ENCODE measurements around the gene ZNF692. TPM values are rescaled to one million over a fixed set of nuclear protein-coding genes. Genes with fewer than 3 reads are reported as not detected.

The ZNF692 gene
- total RNA-seq, 2 experiments from 2014 or later, result 52.7 to 66.8 TPM

DNA sequence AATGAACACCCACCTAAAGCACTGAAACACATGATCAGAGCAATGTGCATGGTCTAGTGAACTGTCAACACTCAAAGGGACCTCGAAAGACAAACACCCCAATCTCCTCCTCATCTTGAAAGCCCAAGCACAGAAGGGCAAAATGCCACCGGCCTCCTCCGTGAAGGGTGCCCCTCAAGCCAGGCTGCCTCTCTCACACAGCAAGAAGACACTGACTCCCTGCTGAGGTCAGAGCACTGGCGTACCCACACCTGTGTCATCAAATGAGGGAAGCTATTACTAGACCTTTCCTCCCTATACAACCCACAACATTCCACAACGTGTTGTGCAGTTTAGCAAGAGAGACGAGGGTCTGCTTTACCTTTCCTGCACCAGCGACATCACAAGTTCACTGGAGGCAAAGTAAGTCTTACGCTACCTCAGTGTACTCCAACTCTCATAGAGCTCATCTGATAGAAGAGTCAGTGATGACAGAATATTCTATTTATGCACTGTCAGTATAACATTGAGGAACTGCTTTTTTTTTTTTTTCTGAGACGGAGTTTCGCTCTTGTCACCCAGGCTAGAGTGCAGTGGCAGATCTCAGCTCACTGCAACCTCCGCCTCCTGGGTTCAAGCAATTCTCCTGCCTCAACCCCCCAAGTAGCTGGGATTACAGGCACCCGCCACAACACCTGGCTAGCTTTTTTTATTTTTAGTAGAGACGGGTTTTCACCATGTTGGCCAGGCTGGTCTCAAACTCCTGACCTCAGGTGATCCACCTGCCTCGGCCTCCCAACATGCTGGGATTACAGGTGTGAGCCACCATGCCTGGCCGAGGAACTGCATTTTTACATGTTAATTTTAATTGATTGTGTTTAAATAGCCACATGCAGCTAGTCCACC, 36.5 kb downstream of the ZNF692 start:
- Mint-ChIP-seq H3K9me3 (ENCODE audit: insufficient read depth) (no peaks in the 10 kb centered on the region), H3K27me3 (ENCODE audit: low read depth) (no peaks in the 10 kb centered on the region), H3K36me3 (ENCODE audit: low read depth) (peaks cover 45% of the 10 kb centered on the region), H3K4me3 (no peak overlapping the region), H3K4me1 (ENCODE audit: low read depth) (peaks cover 60% of the 10 kb centered on the region), H3K27ac (no peak overlapping the region)
- ATAC-seq, result no peak
- DNase-seq, result no peak
- ChIA-PET CTCF (interaction anchor here (1.2 to 1.6 kb wide), 2 partner anchors 16 to 36 kb away, joined by 3 to 5 read pairs; partner anchors contain the start of gene ZNF692), POLR2A (interaction anchor here (1.2 kb wide), 1 partner anchor 18 kb away, joined by 3 read pairs; no protein-coding TSS in a partner anchor)

DNA sequence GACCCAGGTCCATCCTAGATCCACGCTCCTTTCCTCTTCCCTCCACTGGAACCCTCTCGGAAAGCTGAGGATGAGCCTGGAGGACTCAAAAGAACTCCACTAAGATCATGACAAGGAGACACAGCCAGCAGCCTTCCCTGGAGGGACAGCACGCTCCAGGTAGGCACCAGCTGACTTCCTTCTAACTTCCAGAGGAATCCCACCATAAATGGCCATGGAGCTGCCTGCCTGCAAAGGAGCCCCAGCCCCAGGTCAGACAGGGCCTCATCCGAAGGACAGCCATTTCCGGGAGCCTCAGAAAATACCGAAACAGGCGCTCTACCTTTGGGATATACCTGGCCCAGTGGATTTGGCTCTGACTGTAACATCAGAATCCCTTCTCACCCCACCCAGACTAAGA, 37.2 kb downstream of the ZNF692 start:
- DNase-seq (no peak), ATAC-seq (no peak)
- ChIA-PET CTCF (interaction anchor here (1.6 kb wide), 1 partner anchor 37 kb away, joined by 5 read pairs; the partner anchor contains the start of gene ZNF692), POLR2A (interaction anchor here (1.2 kb wide), 1 partner anchor 17 kb away, joined by 3 read pairs; no protein-coding TSS in a partner anchor)
- Mint-ChIP-seq H3K27me3 (ENCODE audit: low read depth) (no peaks in the 10 kb centered on the region), H3K27ac (no peak overlapping the region), H3K4me1 (ENCODE audit: low read depth) (peaks cover 62% of the 10 kb centered on the region), H3K4me3 (no peak overlapping the region), H3K9me3 (ENCODE audit: insufficient read depth) (no peaks in the 10 kb centered on the region), H3K36me3 (ENCODE audit: low read depth) (peaks cover 49% of the 10 kb centered on the region)

DNA sequence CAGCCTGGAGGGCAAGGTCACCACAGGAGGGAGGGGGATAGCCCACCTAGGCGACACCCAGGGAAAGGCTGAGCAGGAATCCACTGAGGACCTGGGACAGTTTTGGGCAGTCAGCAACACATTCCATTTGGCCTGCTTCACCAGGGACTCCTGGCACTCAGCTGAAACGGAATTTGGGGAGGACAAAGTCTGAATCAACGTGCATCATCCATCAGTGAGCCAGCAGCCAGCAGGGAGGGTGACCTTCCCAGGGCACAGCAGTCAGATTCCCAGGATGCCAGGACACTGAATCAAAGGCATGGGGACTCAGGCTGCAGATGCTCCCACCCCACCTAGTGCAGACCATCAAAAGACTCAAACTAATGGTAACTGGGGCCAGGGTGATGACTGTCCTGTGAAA, 37.8 kb downstream of the ZNF692 start:
- ATAC-seq, result no peak
- Mint-ChIP-seq H3K9me3 (ENCODE audit: insufficient read depth) (no peaks in the 10 kb centered on the region), H3K4me3 (no peak overlapping the region), H3K27me3 (ENCODE audit: low read depth) (no peaks in the 10 kb centered on the region), H3K27ac (peak overlapping the region; percentile 43), H3K36me3 (ENCODE audit: low read depth) (peaks cover 54% of the 10 kb centered on the region), H3K4me1 (ENCODE audit: low read depth) (peaks cover 66% of the 10 kb centered on the region)
- ChIA-PET POLR2A (interaction anchor here (1.2 kb wide), 1 partner anchor 17 kb away, joined by 3 read pairs; no protein-coding TSS in a partner anchor), CTCF (interaction anchor here (1.3 to 1.6 kb wide), 2 partner anchors 21 to 37 kb away, joined by 3 to 5 read pairs; partner anchors contain the start of gene ZNF692)
- no peak for DNase-seq

DNA sequence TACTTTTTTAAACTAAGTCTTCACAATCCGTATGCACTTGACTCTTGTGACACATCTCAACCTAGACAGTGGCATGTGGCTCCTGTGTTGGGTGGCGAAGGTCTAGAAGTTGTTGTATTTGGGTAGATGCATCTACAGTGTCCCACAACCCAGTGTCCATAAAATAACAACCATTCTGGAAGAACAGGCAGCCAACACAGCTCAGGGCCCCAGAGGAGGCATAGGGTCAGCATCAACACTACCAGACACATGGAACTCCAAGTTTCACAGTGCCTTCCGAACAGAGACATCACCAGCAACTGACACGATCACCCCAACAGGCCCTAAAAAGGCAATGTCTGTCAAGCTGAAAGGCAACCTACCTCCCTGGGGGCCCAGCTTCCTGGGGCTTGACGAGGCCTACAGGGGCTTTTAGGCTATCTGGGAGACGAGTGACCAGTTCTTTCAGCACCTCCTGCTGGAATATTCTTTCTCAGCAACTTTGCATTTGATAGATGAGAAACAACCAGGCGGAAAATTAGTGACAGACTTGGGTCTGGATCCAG, 38.8 kb downstream of the ZNF692 start:
- Mint-ChIP-seq H3K4me3 (no peak overlapping the region), H3K9me3 (ENCODE audit: insufficient read depth) (no peaks in the 10 kb centered on the region), H3K27me3 (ENCODE audit: low read depth) (no peaks in the 10 kb centered on the region), H3K36me3 (ENCODE audit: low read depth) (peaks cover 62% of the 10 kb centered on the region), H3K4me1 (ENCODE audit: low read depth) (peaks cover 71% of the 10 kb centered on the region), H3K27ac (peak overlapping the region; percentile 39)
- ATAC-seq, result no peak
- no peak for DNase-seq
- ChIA-PET POLR2A (interaction anchor here (0.7 kb wide), 1 partner anchor 28 kb away, joined by 4 read pairs; no protein-coding TSS in a partner anchor), CTCF (interaction anchor here (1.3 kb wide), 1 partner anchor 22 kb away, joined by 3 read pairs; no protein-coding TSS in a partner anchor)

DNA sequence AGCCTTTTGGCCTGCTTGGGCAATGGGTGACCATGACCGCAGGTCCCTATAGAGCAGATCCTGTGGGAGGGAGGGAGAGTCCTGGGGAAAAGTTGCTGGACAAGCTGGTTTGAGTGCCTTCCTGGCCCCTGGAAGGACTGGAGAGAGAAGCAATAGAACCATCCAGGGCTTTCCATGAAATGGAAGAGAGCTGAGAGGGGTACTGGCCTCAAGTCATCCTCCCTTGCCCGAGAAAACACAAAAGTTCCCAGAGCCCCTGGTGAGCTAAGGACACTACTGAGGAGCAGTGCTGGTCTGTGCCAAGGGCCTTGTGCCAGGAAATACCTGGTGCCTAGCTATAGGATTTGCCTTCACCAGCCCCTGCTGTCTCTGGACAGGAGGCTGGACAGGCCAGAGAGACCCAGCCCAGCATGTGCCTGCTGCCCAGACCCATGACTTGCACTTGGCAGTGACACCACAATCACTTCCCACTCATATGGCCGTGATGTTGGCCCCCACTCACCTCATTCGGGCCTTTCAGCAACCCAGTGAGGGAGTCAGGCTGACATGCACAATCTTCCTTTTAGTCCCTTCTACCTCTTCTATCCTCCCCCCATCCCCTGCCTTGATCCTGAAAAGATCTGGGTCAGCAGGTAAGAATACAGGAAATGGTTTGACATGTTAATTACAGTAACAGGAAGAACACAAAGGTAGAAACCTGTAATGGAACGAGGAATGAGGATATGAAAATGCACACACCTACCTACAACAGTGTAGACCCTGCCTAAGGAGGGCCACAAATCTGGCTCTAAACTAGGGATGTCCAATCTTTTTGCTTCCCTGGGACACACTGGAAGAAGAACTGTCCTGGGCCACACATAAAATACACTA, 40.1 kb downstream of the ZNF692 start:
- no peaks in the 10 kb centered on the region for H3K9me3 Mint-ChIP-seq (ENCODE audit: insufficient read depth)
- DNase-seq (no peak), ATAC-seq (no peak)
- no peak overlapping the region for H3K4me3 Mint-ChIP-seq
- POLR2A ChIA-PET, result interaction anchor here (0.7 kb wide), 1 partner anchor 27 kb away, joined by 4 read pairs; no protein-coding TSS in a partner anchor
- CTCF ChIA-PET, result no interaction called here
- H3K27ac Mint-ChIP-seq, result peak overlapping the region; percentile 81
- H3K36me3 Mint-ChIP-seq (ENCODE audit: low read depth), result peaks cover 62% of the 10 kb centered on the region
- H3K4me1 Mint-ChIP-seq (ENCODE audit: low read depth), result peaks cover 57% of the 10 kb centered on the region
- H3K27me3 Mint-ChIP-seq (ENCODE audit: low read depth), result no peaks in the 10 kb centered on the region

DNA sequence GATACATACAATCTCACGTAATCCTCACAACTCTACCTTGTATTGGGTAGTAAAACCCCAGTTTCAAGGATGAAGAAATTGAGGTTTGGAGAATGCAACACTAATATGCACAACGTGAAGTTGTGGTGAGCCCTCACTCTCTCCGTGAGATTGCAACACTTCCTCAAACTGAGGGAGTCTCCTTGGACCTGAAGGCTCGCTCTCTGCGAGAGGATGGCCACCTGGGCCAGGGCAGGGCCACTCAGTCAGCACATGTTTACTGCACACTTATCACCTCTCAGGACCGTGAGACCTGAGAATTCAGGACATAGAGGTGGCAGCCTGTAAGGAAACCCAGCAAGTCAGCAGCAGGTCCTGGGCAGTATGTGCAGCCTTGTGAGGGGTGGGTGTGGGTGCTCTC, 41.8 kb downstream of the ZNF692 start:
- H3K27me3 Mint-ChIP-seq (ENCODE audit: low read depth), result no peaks in the 10 kb centered on the region
- H3K4me3 Mint-ChIP-seq, result no peak overlapping the region
- DNase-seq (no peak), ATAC-seq (peak; percentile 14)
- H3K4me1 Mint-ChIP-seq (ENCODE audit: low read depth), result peaks cover 44% of the 10 kb centered on the region
- ChIA-PET POLR2A (no interaction called here), CTCF (interaction anchor here (1.5 kb wide), 1 partner anchor 11 kb away, joined by 6 read pairs; no protein-coding TSS in a partner anchor)
- no peaks in the 10 kb centered on the region for H3K9me3 Mint-ChIP-seq (ENCODE audit: insufficient read depth)
- H3K36me3 Mint-ChIP-seq (ENCODE audit: low read depth), result peaks cover 63% of the 10 kb centered on the region
- peak overlapping the region; percentile 81 for H3K27ac Mint-ChIP-seq

DNA sequence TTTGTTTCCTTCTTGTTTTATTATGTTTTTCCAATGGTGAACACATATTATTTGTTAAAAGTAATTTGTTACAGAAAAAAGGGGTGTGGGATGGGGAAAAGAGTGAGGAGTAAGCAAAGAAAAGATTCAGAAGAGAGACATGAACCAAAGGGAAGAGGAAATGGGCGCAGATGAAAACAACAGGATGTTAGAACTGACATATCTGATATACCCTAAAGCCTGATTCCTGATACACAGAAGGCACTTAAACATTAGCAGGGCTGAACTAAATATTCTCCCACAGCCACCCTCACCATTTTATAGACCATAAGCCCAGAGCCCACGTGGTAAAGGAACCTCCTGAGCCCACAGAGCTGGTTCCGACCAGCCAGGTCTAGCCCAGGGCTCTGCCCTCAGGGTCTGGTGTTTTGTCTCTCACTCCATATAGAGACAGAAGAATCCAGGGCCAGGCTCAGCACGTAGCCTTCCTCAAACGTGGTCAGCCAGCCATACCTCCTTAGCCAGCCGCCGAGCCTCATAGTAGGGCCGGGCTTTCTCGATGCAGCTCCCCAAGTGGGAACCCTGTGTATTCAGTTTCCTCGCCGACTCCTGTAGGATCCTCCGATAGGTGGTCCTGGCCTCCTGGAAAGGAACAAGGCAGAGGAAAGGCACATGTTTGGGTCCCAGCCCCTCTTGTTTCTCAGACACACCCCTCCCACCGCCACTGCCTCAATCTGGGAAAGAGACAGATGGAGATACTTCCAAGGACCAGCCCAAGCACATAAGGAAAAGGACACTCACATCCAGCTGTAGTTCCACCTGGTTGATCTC, 42.6 kb downstream of the ZNF692 start:
- ChIA-PET POLR2A (interaction anchor here (0.7 kb wide), 1 partner anchor 1595 kb away, joined by 3 read pairs; no protein-coding TSS in a partner anchor), CTCF (interaction anchor here (1.5 kb wide), 1 partner anchor 10 kb away, joined by 6 read pairs; no protein-coding TSS in a partner anchor)
- ATAC-seq (no peak), DNase-seq (no peak)
- peak overlapping the region; percentile 81 for H3K27ac Mint-ChIP-seq
- no peak overlapping the region for H3K4me3 Mint-ChIP-seq
- H3K36me3 Mint-ChIP-seq (ENCODE audit: low read depth), result peaks cover 59% of the 10 kb centered on the region
- H3K9me3 Mint-ChIP-seq (ENCODE audit: insufficient read depth), result no peaks in the 10 kb centered on the region
- peaks cover 37% of the 10 kb centered on the region for H3K4me1 Mint-ChIP-seq (ENCODE audit: low read depth)
- no peaks in the 10 kb centered on the region for H3K27me3 Mint-ChIP-seq (ENCODE audit: low read depth)

DNA sequence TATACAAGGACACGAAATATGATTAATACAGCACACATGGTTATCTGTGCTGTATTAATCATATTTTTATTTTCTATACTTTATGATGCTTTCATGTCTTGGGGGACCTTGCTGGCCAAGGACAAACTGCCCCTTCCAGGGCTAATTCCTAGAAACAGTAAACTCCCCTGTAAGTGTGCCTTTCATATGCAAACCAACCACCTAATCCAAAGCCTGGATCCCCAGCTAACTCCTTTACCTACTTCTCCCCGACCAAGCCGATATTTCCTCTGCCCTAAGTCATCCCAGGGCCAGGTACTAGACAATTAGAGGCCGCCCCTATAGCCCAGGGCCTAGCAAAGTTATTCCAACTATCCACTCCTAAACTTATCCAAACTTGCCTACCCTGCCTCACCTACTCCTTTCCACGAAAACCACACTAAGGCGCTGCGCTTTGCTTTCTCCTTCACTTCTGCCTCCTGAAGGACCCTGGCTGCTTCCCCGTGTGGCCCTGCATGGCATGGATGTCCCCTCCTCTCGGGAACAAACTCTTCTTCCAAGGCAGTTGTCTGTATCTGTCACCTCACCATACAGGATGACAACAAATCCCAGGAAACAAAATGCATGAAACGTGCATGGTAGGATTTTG, 43.4 kb downstream of the ZNF692 start:
- DNase-seq (no peak), ATAC-seq (no peak)
- ChIA-PET CTCF (no interaction called here), POLR2A (no interaction called here)
- Mint-ChIP-seq H3K27ac (peak overlapping the region; percentile 81), H3K36me3 (ENCODE audit: low read depth) (peaks cover 58% of the 10 kb centered on the region), H3K9me3 (ENCODE audit: insufficient read depth) (no peaks in the 10 kb centered on the region), H3K27me3 (ENCODE audit: low read depth) (no peaks in the 10 kb centered on the region), H3K4me1 (ENCODE audit: low read depth) (peaks cover 37% of the 10 kb centered on the region), H3K4me3 (no peak overlapping the region)

DNA sequence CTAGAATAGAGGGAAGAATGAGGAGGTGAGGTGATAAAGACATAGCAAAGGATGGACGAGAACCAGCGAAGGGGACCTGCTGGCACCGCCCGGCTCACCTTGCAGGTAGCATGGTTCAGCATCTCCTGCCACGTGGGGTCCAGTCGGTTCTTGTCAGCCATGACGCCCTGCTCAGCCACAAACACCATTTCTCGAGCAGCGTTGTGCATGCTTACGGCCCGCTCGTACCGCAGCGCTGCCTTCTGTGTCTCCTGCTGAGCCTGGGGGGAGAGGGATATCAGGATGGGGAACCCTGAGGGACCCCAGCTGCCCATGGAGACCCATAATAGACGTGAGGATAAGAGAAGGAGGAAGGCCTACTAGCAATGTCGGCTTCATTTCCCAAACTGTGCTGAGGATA, 44.5 kb downstream of the ZNF692 start:
- Mint-ChIP-seq H3K36me3 (ENCODE audit: low read depth) (peaks cover 52% of the 10 kb centered on the region), H3K27ac (peak overlapping the region; percentile 27), H3K9me3 (ENCODE audit: insufficient read depth) (no peaks in the 10 kb centered on the region), H3K4me3 (no peak overlapping the region), H3K27me3 (ENCODE audit: low read depth) (no peaks in the 10 kb centered on the region), H3K4me1 (ENCODE audit: low read depth) (peaks cover 33% of the 10 kb centered on the region)
- POLR2A ChIA-PET, result no interaction called here
- ATAC-seq (no peak), DNase-seq (no peak)
- CTCF ChIA-PET, result no interaction called here

DNA sequence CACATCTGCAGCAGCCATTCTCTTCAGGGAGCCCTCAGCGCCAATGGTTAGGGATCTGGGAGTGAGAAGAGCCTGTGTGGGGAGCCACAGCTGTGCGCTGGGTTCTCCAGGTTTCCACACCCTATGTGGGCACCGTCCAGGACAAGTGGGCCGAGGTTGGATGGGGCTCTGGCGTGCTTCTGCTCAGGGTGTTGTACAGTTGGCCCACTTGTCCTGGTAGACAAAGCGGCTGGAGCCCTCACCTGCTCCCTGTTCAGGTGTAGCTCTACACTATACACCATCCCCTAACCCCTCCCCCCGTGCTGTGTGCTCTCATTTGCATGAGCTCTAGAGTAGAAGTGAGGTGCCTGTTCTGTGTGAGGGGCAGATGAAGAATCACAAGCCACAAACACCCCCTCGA, 45.3 kb downstream of the ZNF692 start:
- no peak for ATAC-seq
- CTCF ChIA-PET, result no interaction called here
- Mint-ChIP-seq H3K4me3 (no peak overlapping the region), H3K36me3 (ENCODE audit: low read depth) (peaks cover 47% of the 10 kb centered on the region), H3K9me3 (ENCODE audit: insufficient read depth) (no peaks in the 10 kb centered on the region), H3K27ac (no peak overlapping the region), H3K27me3 (ENCODE audit: low read depth) (no peaks in the 10 kb centered on the region), H3K4me1 (ENCODE audit: low read depth) (peaks cover 25% of the 10 kb centered on the region)
- POLR2A ChIA-PET, result interaction anchor here (1.4 kb wide), 1 partner anchor 13 kb away, joined by 4 read pairs; the partner anchor contains the start of gene SH3BP5L
- no peak for DNase-seq

Data from activated CD8-positive, alpha-beta T cell treated with anti-CD3 and anti-CD28 coated beads, Interleukin-2, amount 10 ng/mL, durations not matched to agents 7 days and 5 days (primary cell).